Upper lobe of left lung (tissue), 6 donors: ENCODE data around the gene BCKDK. TPM values are rescaled to one million over a fixed set of nuclear protein-coding genes. Genes with fewer than 3 reads are reported as not detected.
"Not testable (repeated sequence)": the region's sequence is repeated elsewhere in the genome, so short reads cannot be mapped to it uniquely, and the experiment has no call there.

Source experiments
- ATAC-seq, 2 donors: fragments of 200-7000 bp; cut with Tn5 transposase; one replicate each; pipeline ENCODE4 v1.9.1; 2022; ENCODE audit warnings: mild to moderate bottlenecking in 2 of 2, moderate library complexity in 2 of 2; ENCODE audit not compliant: low FRiP score in 2 of 2
- DNase-seq, 2 donors: peaks; one replicate each; pipeline ENCODE4 v3.0.0-alpha.2; 2019 to 2020
- H3K27ac ChIP-seq, 4 donors: fragments of 200-600 bp; sonication (generic); one replicate each; pipeline ENCODE4 v1.5.1; 2016 to 2019
- H3K27me3 ChIP-seq, 4 donors: fragments of 200-600 bp; sonication (generic); one replicate each; pipeline ENCODE4 v1.5.1; 2017 to 2019
- H3K36me3 ChIP-seq, 4 donors: fragments of 200-600 bp; sonication (generic); one replicate each; pipeline ENCODE4 v1.5.1; 2016 to 2019
- H3K4me1 ChIP-seq, 4 donors: fragments of 200-600 bp; sonication (generic); one replicate each; pipeline ENCODE4 v1.5.1; 2018 to 2019
- H3K4me3 ChIP-seq, 4 donors: fragments of 200-600 bp; sonication (generic); one replicate each; pipeline ENCODE4 v1.5.1; 2017 to 2019; ENCODE audit warnings: mild to moderate bottlenecking in 2 of 4, moderate library complexity in 1 of 4
- H3K9me3 ChIP-seq, 4 donors: fragments of 200-600 bp; sonication (generic); one replicate each; pipeline ENCODE4 v1.5.1; 2018 to 2019
- EP300 ChIP-seq, 4 donors: sonication (generic); formaldehyde crosslinking; IDR thresholded peaks; one replicate each; pipeline ENCODE4 v1.5.1; 2017; ENCODE audit warnings: antibody characterized with exemption in 4 of 4, control low read depth in 2 of 4
- POLR2A ChIP-seq, 4 donors: fragments of 450-650 bp; IDR thresholded peaks; one replicate each; pipeline ENCODE4 v1.5.1; 2016 to 2017; ENCODE audit warnings: antibody characterized with exemption in 4 of 4, mild to moderate bottlenecking in 2 of 4
- POLR2AphosphoS5 ChIP-seq, 2 donors: sonication (generic); formaldehyde crosslinking; IDR thresholded peaks; one replicate each; pipeline ENCODE4 v1.5.1; 2017; ENCODE audit warnings: antibody characterized with exemption in 2 of 2
- WGBS, 2 donors: methylation state at CpG; one replicate each; pipeline ENCODE4 v1.1.5; 2017 to 2018; 5-methylcytosine and 5-hydroxymethylcytosine counted together
- total RNA-seq, 6 donors: library from RNA; depleted of rRNA in 4 of 6; stranded (reverse); fragments of >200 nt in 4 of 6; gene quantifications; one replicate each; pipeline versions ENCODE4 v1.1.0 to v1.2.1, GENCODE V29; 2016 to 2021
- TF ChIP-seq, protein P1 (sequence below), 6 experiments: fragments of 450-650 bp in 4 of 6; fragments of 200-600 bp in 2 of 6; sonication (generic) in 2 of 6; IDR thresholded peaks; one replicate each; pipeline ENCODE4 v1.5.1; 2016 to 2019; ENCODE audit warnings: antibody characterized with exemption in 6 of 6
- donor health status: DM: no; HTN: no; CAD: no; lungs with moderate emphysema.
- donor health status: DM: no; HTN: yes; CAD: no; lungs with severe emphysema.

Gene BCKDK
- total RNA-seq, 6 donors from 2014 or later, result 23.2 to 64.4 (median 39.3) TPM

GRCh38 chr16:31149894-31150890, 42.0 kb downstream of the BCKDK start, which contains the start of gene PRSS36:
Gene PRSS36 (minus strand): TSS chr16:31150066. CDS start chr16:31150035, 31 bp downstream.
- DNase-seq (peak; percentile 29 to 60), ATAC-seq (peak; percentile 16 to 32)

DNA sequence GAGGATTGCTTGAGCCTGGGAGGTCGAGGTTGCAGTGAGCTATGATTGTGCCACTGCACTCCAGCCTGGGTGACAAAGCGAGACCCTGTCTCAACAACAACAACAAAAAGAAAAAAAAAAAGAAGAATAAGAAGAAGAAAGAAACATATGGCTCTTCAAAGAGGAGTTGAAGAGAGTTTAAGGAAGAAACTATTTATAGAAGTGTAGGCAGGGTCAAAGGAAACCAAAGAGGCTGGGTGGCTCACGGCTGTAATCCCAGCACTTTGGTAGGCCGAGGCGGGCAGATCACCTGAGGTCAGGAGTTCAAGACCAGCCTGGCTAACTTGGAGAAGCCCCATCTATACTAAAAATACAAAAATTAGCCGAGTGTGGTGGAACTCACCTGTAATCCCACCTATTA, 42.8 kb downstream of the BCKDK start:
- H3K4me3 ChIP-seq, ATAC-seq, H3K27ac ChIP-seq, H3K9me3 ChIP-seq, DNase-seq, H3K27me3 ChIP-seq, H3K36me3 ChIP-seq: not testable (repeated sequence)
- 62 to 75% methylated on average over 6 of the region's 6 CpGs for WGBS, 2 donors
- peaks cover 0 to 12% (median 2%) of the 10 kb centered on the region in 4 donors for H3K4me1 ChIP-seq

More at GRCh38 chr16:31149894-31150890, 42.0 kb downstream of the BCKDK start, which contains the start of gene PRSS36:
- WGBS, 2 donors, result 81 to 84% methylated on average over 10 of the region's 11 CpGs
- no peak for TF ChIP-seq POLR2A (IDR thresholded peaks at IDR 0.05)
- TF ChIP-seq POLR2AphosphoS5 (IDR thresholded peaks at IDR 0.05), result no peak
- TF ChIP-seq, protein P1, sequence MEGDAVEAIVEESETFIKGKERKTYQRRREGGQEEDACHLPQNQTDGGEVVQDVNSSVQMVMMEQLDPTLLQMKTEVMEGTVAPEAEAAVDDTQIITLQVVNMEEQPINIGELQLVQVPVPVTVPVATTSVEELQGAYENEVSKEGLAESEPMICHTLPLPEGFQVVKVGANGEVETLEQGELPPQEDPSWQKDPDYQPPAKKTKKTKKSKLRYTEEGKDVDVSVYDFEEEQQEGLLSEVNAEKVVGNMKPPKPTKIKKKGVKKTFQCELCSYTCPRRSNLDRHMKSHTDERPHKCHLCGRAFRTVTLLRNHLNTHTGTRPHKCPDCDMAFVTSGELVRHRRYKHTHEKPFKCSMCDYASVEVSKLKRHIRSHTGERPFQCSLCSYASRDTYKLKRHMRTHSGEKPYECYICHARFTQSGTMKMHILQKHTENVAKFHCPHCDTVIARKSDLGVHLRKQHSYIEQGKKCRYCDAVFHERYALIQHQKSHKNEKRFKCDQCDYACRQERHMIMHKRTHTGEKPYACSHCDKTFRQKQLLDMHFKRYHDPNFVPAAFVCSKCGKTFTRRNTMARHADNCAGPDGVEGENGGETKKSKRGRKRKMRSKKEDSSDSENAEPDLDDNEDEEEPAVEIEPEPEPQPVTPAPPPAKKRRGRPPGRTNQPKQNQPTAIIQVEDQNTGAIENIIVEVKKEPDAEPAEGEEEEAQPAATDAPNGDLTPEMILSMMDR (IDR thresholded peaks at IDR 0.05), result no peak
- TF ChIP-seq EP300 (IDR thresholded peaks at IDR 0.05), result no peak
- Histone ChIP-seq H3K27ac (peak within 1 kb of the TSS in 1 of 4 donors; percentile 69), H3K4me3 (no peak within 1 kb of the TSS), H3K9me3 (no peaks in the 10 kb centered on the region), H3K4me1 (peaks cover 0 to 12% (median 2%) of the 10 kb centered on the region in 4 donors), H3K36me3 (no peaks in the 10 kb centered on the region), H3K27me3 (no peaks in the 10 kb centered on the region)

DNA sequence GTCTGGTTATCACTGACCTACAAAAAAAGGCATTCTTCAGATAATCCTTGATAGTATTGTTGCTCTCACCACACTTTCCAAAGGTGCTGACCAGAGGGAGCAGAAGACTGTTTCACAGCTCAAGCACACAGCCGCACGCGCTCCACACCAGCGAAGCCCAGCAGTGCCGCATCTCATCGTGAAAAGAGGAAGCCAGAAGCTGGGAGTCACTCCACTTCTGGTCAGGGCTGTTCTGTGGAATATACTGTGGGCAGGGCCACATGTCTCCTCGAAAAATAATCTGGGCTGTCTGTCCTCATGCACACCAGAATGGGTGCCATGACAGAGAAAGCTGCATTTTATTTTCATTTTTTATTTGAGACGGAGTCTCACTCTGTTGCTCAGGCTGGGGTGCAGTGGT, 49.0 kb downstream of the BCKDK start:
- Histone ChIP-seq H3K9me3 (no peaks in the 10 kb centered on the region), H3K4me3 (no peak overlapping the region), H3K36me3 (no peaks in the 10 kb centered on the region), H3K27ac (no peak overlapping the region), H3K4me1 (peaks cover 0 to 5% (median 1%) of the 10 kb centered on the region in 4 donors), H3K27me3 (no peaks in the 10 kb centered on the region)
- TF ChIP-seq POLR2AphosphoS5 (IDR thresholded peaks at IDR 0.05) (no peak), POLR2A (IDR thresholded peaks at IDR 0.05) (no peak), EP300 (IDR thresholded peaks at IDR 0.05) (no peak)
- TF ChIP-seq, protein P1 (IDR thresholded peaks at IDR 0.05), result no peak
- ATAC-seq (peak; percentile 55 to 73), DNase-seq (peak in 1 of 2 donors; percentile 62)
- 28 to 31% methylated on average over 8 of the region's 8 CpGs for WGBS, 2 donors

Other genes starting within 250 kb of the BCKDK start
- gene BCL7C, start 214.3 kb upstream of the BCKDK start, total RNA-seq, result 10 to 100 TPM; 15.7 to 32.8 (median 28.2) TPM
- 10 to 100 TPM in 2 of 6 donors, 1 to 10 TPM in 4; 4.2 to 14.5 (median 7.1) TPM for gene CTF1, start 211.8 kb upstream of the BCKDK start, total RNA-seq
- gene FBXL19, start 184.8 kb upstream of the BCKDK start, total RNA-seq, result 10 to 100 TPM in 4 of 6 donors, 1 to 10 TPM in 2; 7.3 to 40.9 (median 15.5) TPM
- 10 to 100 TPM; 22.2 to 33.9 (median 28.4) TPM for gene ORAI3, start 159.3 kb upstream of the BCKDK start, total RNA-seq
- gene SETD1A, start 150.6 kb upstream of the BCKDK start, total RNA-seq, result 10 to 100 TPM in 5 of 6 donors, 1 to 10 TPM in 1; 9.1 to 30.4 (median 17.0) TPM
- gene HSD3B7, start 123.2 kb upstream of the BCKDK start, total RNA-seq, result 10 to 100 TPM; 10.5 to 38.8 (median 21.3) TPM
- 1 to 10 TPM in 2 of 6 donors, under 1 TPM in 4; 0.30 to 2.1 (median 0.51) TPM for gene STX1B, start 97.7 kb upstream of the BCKDK start, total RNA-seq
- 100 to 1,000 TPM in 3 of 6 donors, 10 to 100 TPM in 3; 44.8 to 168 (median 96.3) TPM for gene STX4, start 74.8 kb upstream of the BCKDK start, total RNA-seq
- 10 to 100 TPM in 4 of 6 donors, 1 to 10 TPM in 2; 8.4 to 21.0 (median 11.4) TPM for gene ZNF668, start 34.1 kb upstream of the BCKDK start, total RNA-seq
- 10 to 100 TPM; 16.7 to 40.9 (median 23.2) TPM for gene ZNF646, start 34.0 kb upstream of the BCKDK start, total RNA-seq
- 1 to 10 TPM in 5 of 6 donors, under 1 TPM in 1; 0.91 to 8.4 (median 3.0) TPM for gene PRSS53, start 19.4 kb upstream of the BCKDK start, total RNA-seq
- gene VKORC1, start 13.6 kb upstream of the BCKDK start, total RNA-seq, result 100 to 1,000 TPM in 1 of 6 donors, 10 to 100 TPM in 5; 37.7 to 105 (median 61.4) TPM
- 100 to 1,000 TPM in 1 of 6 donors, 10 to 100 TPM in 5; 73.9 to 144 (median 83.6) TPM for gene KAT8, start 9.3 kb downstream of the BCKDK start, total RNA-seq
- gene PRSS8, start 27.3 kb downstream of the BCKDK start, total RNA-seq, result 100 to 1,000 TPM in 3 of 6 donors, 10 to 100 TPM in 3; 59.7 to 155 (median 109) TPM
- 10 to 100 TPM in 2 of 6 donors, 1 to 10 TPM in 4; 1.4 to 61.8 (median 5.6) TPM for gene PRSS36, start 41.7 kb downstream of the BCKDK start, total RNA-seq
- 100 to 1,000 TPM in 3 of 6 donors, 10 to 100 TPM in 3; 65.7 to 258 (median 145) TPM for gene FUS, start 71.8 kb downstream of the BCKDK start, total RNA-seq
- 100 to 1,000 TPM in 1 of 6 donors, 10 to 100 TPM in 5; 44.0 to 103 (median 83.7) TPM for gene PYCARD, start 94.4 kb downstream of the BCKDK start, total RNA-seq
- under 1 TPM in 1 of 6 donors, not detected in 5; 0.27 TPM for gene TRIM72, start 105.7 kb downstream of the BCKDK start, total RNA-seq
- gene PYDC1, start 108.7 kb downstream of the BCKDK start, total RNA-seq, result not detected
- 10 to 100 TPM; 12.3 to 65.2 (median 40.9) TPM for gene ITGAM, start 151.6 kb downstream of the BCKDK start, total RNA-seq
- 100 to 1,000 TPM in 4 of 6 donors, 10 to 100 TPM in 2; 24.0 to 318 (median 134) TPM for gene ITGAX, start 246.8 kb downstream of the BCKDK start, total RNA-seq